NCI-H524 (cell line): ENCODE results near the gene IL23A.
"Not testable (repeated sequence)": the region's sequence is repeated elsewhere in the genome, so short reads cannot be mapped to it uniquely, and the experiment has no call there.

Experiments
- DNase-seq, 2 experiments: peaks; one replicate each; lab custom pipeline; 2025; lab: John Stamatoyannopoulos, UW

Gene IL23A

GRCh38 chr12:56338308-56339157 lies at the start of gene IL23A:
TSS of gene IL23A (plus strand) at chr12:56338884. CDS start at chr12:56339045, 161 bp downstream.
- no peak for DNase-seq

GRCh38 chr12:56293795-56294194 lies 44.9 kb upstream of the IL23A start:
- DNase-seq: no peak

GRCh38 chr12:56296295-56296694 lies 42.4 kb upstream of the IL23A start:
- no peak for DNase-seq

- DNase-seq: no peak
These were observed 41.3 kb upstream of the IL23A start for GRCh38 chr12:56297400-56297799.

GRCh38 chr12:56298828-56299227 lies 39.9 kb upstream of the IL23A start:
- no peak for DNase-seq

- peak in 1 of 2 experiments; percentile 36 for DNase-seq
These were observed 39.3 kb upstream of the IL23A start for GRCh38 chr12:56299308-56299852.

- DNase-seq: peak; percentile 96 to 98
These were observed 38.6 kb upstream of the IL23A start, which contains the start of gene CS for GRCh38 chr12:56299853-56300643. TSS of gene CS (minus strand) at chr12:56300330. CDS start at chr12:56300201, 129 bp downstream.

GRCh38 chr12:56300644-56301464 lies 37.8 kb upstream of the IL23A start:
- no peak for DNase-seq

GRCh38 chr12:56304276-56304675 lies 34.4 kb upstream of the IL23A start:
- no peak for DNase-seq

GRCh38 chr12:56304872-56305590 lies 33.7 kb upstream of the IL23A start:
- no peak for DNase-seq

- no peak for DNase-seq
These were observed 31.3 kb upstream of the IL23A start for GRCh38 chr12:56307221-56307965.

- DNase-seq: no peak
These were observed 30.0 kb upstream of the IL23A start for GRCh38 chr12:56308714-56309113.

- no peak for DNase-seq
These were observed 27.7 kb upstream of the IL23A start for GRCh38 chr12:56311003-56311402.

GRCh38 chr12:56315249-56315621 lies 23.4 kb upstream of the IL23A start:
- no peak for DNase-seq

- DNase-seq: peak; percentile 97 to 98
These were observed 22.8 kb upstream of the IL23A start, which contains the start of gene CNPY2 for GRCh38 chr12:56315622-56316473. TSS of gene CNPY2 (minus strand) at chr12:56315988. CDS start at chr12:56315217, 771 bp downstream.

- no peak for DNase-seq
These were observed 21.0 kb upstream of the IL23A start for GRCh38 chr12:56317675-56318074.

- DNase-seq: no peak
These were observed 17.7 kb upstream of the IL23A start for GRCh38 chr12:56321027-56321426.

GRCh38 chr12:56321610-56322009 lies 17.1 kb upstream of the IL23A start:
- DNase-seq: not testable (repeated sequence)

- DNase-seq: no peak
These were observed 14.5 kb upstream of the IL23A start for GRCh38 chr12:56324206-56324605.
